HepG2 (cell line): Measurements from ENCODE around the gene FLYWCH1. TPM values are rescaled to one million over a fixed set of nuclear protein-coding genes. Genes with fewer than 3 reads are reported as not detected.
A peak's percentile ranks its signal among the peaks of the same experiment; 100 is the strongest.

ENCODE experiments used
- AKNA ChIP-seq: sonication (generic); formaldehyde crosslinking; IDR thresholded peaks from 2 replicates; pipeline ENCODE4 v1.4.0; 2020; ENCODE audit warnings: missing genetic modification reagents, borderline replicate concordance
- ATF1 ChIP-seq: IDR thresholded peaks from 2 replicates; pipeline ENCODE4 v1.6.1; 2016; ENCODE audit warnings: mild to moderate bottlenecking, control low read depth
- CBFB ChIP-seq: sonication (generic); formaldehyde crosslinking; IDR thresholded peaks from 2 replicates; pipeline ENCODE4 v1.4.0; 2020; ENCODE audit warnings: missing genetic modification reagents
- CEBPG ChIP-seq: IDR thresholded peaks from 2 replicates; pipeline ENCODE4 v1.6.1; 2016
- DBP ChIP-seq: sonication (generic); formaldehyde crosslinking; IDR thresholded peaks from 2 replicates; pipeline ENCODE4 v1.4.0; 2020; ENCODE audit warnings: missing genetic modification reagents; ENCODE audit errors: not compliant biosample characterization
- GPN1 ChIP-seq: sonication (generic); formaldehyde crosslinking; IDR thresholded peaks from 2 replicates; pipeline ENCODE4 v1.5.1; 2020; ENCODE audit warnings: missing genetic modification reagents, borderline replicate concordance
- IKZF1 ChIP-seq: fragments of 450-650 bp; IDR thresholded peaks from 2 replicates; pipeline ENCODE4 v1.7.1; 2016
- NCOA5 ChIP-seq: sonication (generic); formaldehyde crosslinking; IDR thresholded peaks from 2 replicates; pipeline ENCODE4 v1.4.0; 2020; ENCODE audit warnings: missing genetic modification reagents
- NFAT5 ChIP-seq: sonication (generic); formaldehyde crosslinking; IDR thresholded peaks from 2 replicates; pipeline ENCODE4 v1.4.0; 2020; ENCODE audit warnings: missing genetic modification reagents
- NFKB2 ChIP-seq: sonication (generic); formaldehyde crosslinking; IDR thresholded peaks from 2 replicates; pipeline ENCODE4 v1.4.0; 2020; ENCODE audit warnings: missing genetic modification reagents, borderline replicate concordance
- POGZ ChIP-seq: sonication (generic); formaldehyde crosslinking; IDR thresholded peaks from 2 replicates; pipeline ENCODE4 v1.4.0; 2020; ENCODE audit warnings: mild to moderate bottlenecking, missing genetic modification reagents
- RXRA ChIP-seq: sonication (generic); formaldehyde crosslinking; IDR thresholded peaks from 2 replicates; pipeline ENCODE4 v1.5.1; 2020; ENCODE audit warnings: missing genetic modification reagents
- TCF7L2 ChIP-seq: IDR thresholded peaks from 2 replicates; pipeline ENCODE4 v1.6.1; 2011; ENCODE audit warnings: mild to moderate bottlenecking, low read depth, low read length, moderate library complexity
- ZBTB39 ChIP-seq: sonication (generic); formaldehyde crosslinking; IDR thresholded peaks from 2 replicates; pipeline ENCODE4 v1.5.0; 2020; ENCODE audit warnings: missing genetic modification reagents
- ZFAT ChIP-seq: sonication (generic); formaldehyde crosslinking; conservative IDR thresholded peaks from 2 replicates; pipeline ENCODE4 v1.8.1; 2023; ENCODE audit warnings: missing genetic modification reagents, inconsistent platforms
- ZNF138 ChIP-seq: sonication (generic); formaldehyde crosslinking; IDR thresholded peaks from 2 replicates; pipeline ENCODE4 v1.5.0; 2020; ENCODE audit warnings: mild to moderate bottlenecking, low read depth, missing genetic modification reagents
- ZNF383 ChIP-seq: sonication (generic); formaldehyde crosslinking; IDR thresholded peaks from 2 replicates; pipeline ENCODE4 v1.4.0; 2020; ENCODE audit warnings: missing genetic modification reagents, mild to moderate bottlenecking, borderline replicate concordance
- polyA plus RNA-seq, 8 experiments: library from polyadenylated mRNA; depleted of rRNA in 3 of 8; stranded (reverse) in 7 of 8; unstranded in 1 of 8; fragments of >200 nt; fragmentation: Illumina TruSeq in 4 of 8; extraction: Trizol in 4 of 8; gene quantifications; 2 replicates each; pipeline versions ENCODE4 v1.2.1 to v1.2.3, GENCODE V29; 2011 to 2016; ENCODE audit warnings: low read depth in 4 of 8, missing spikeins in 1 of 8, mixed read lengths in 1 of 8; ENCODE audit not compliant: insufficient read depth in 1 of 8
- total RNA-seq, 5 experiments: library from RNA; depleted of rRNA; stranded (reverse); fragments of >200 nt; fragmentation: Illumina TruSeq; extraction: Trizol; gene quantifications; 2 replicates each; pipeline ENCODE4 v1.2.3, GENCODE V29; 2016; ENCODE audit warnings: low read depth in 1 of 5

The FLYWCH1 gene
- total and polyA plus RNA-seq, 2 of the 13 experiments (the other 11 are each of a cell fraction or from before 2014, with no cell fraction given), result 7.3 to 12.4 TPM

- no peak for TF ChIP-seq ZNF383 (CRISPR knock-in tag)
- peak; percentile 56; the same call in 1 of the 2 replicates for TF ChIP-seq NFKB2 (CRISPR knock-in tag)
- TF ChIP-seq RXRA (CRISPR knock-in tag), result 0 out of 2 replicates have a peak, but pooled peaks have one; percentile 24
- TF ChIP-seq ZFAT (CRISPR knock-in tag), result no peak
- TF ChIP-seq CEBPG, result peak; percentile 36; the same call in 1 of the 2 replicates
- no peak for TF ChIP-seq GPN1 (CRISPR knock-in tag)
- no peak for TF ChIP-seq AKNA (CRISPR knock-in tag)
- TF ChIP-seq DBP, result no peak
- TF ChIP-seq CBFB (CRISPR knock-in tag), result peak; percentile 68; the same call in 1 of the 2 replicates
- no peak for TF ChIP-seq TCF7L2
- no peak for TF ChIP-seq ZNF138 (CRISPR knock-in tag)
- no peak for TF ChIP-seq NCOA5 (CRISPR knock-in tag)
- peak; percentile 69; the same call in 1 of the 2 replicates for TF ChIP-seq NFAT5 (CRISPR knock-in tag)
- no peak for TF ChIP-seq ATF1
- TF ChIP-seq IKZF1, result no peak
- 0 out of 2 replicates have a peak, but pooled peaks have one; percentile 32 for TF ChIP-seq ZBTB39 (CRISPR knock-in tag)
- TF ChIP-seq POGZ (CRISPR knock-in tag), result no peak
These were observed 6.3 kb upstream of the FLYWCH1 start (continued) for GRCh38 chr16:2905241-2905987.
